Testis (tissue), 2 donors: Measurements from ENCODE around the gene HNRNPF.

Experiments used
- CTCF ChIP-seq, 3 experiments: fragments of 450-650 bp in 2 of 3; fragments of 200-600 bp in 1 of 3; sonication (generic) in 1 of 3; IDR thresholded peaks; one replicate each; pipeline ENCODE4 v1.5.1; 2016 to 2019; ENCODE audit warnings: antibody characterized with exemption in 3 of 3, mild to moderate bottlenecking in 2 of 3, moderate library complexity in 1 of 3
- POLR2A ChIP-seq: fragments of 450-650 bp; IDR thresholded peaks from one replicate; pipeline ENCODE4 v1.6.1; 2017; ENCODE audit warnings: antibody characterized with exemption, mild to moderate bottlenecking, moderate library complexity

GRCh38 chr10:43354879-43355380 is 54.1 kb downstream of the HNRNPF start:
- TF ChIP-seq CTCF (IDR thresholded peaks at IDR 0.05) = no peak
- no peak for TF ChIP-seq POLR2A
